Dermis lymphatic vessel endothelial cell (primary cell): Measurements from ENCODE around the gene SFTPA2. TPM values are rescaled to one million over a fixed set of nuclear protein-coding genes. Genes with fewer than 3 reads are reported as not detected.

Experiments used
- total RNA-seq: library from RNA; depleted of rRNA; stranded (reverse); fragments of >200 nt; gene quantifications from 2 replicates; pipeline ENCODE4 v1.2.1, GENCODE V29; 2014

Gene SFTPA2
- not detected in 2 replicates for total RNA-seq

DNA sequence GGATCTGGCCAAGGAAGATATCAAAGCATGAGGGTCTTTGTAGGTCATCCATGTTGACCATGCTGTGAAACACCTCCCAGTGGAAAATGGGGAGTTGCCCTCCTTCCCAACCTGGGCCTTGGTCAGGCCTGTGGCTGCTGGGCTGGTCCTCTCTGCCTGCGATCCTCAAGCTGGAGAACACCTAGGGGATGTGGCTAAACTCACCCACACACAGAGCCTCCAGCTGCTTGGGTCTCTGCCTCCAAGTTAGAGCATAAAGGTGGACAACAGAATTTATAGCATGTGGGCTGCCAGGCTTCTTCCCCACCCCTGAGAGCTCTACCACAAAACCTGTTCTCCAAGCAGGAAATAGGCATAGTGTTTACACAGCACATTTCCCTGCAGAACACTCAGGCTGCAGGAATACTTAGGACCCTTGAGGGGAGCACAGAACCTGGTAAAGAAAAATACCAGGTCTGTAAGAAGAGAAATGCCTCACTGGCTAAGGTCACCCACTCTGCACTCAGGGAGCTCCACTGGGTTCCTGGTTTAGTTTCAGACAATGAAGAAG lies at the start of gene SFTPA2:
Gene SFTPA2, minus strand, starts transcription at position 248 of the 550 bp plus-strand sequence. CDS start 924 bp downstream, outside the sequence.

DNA sequence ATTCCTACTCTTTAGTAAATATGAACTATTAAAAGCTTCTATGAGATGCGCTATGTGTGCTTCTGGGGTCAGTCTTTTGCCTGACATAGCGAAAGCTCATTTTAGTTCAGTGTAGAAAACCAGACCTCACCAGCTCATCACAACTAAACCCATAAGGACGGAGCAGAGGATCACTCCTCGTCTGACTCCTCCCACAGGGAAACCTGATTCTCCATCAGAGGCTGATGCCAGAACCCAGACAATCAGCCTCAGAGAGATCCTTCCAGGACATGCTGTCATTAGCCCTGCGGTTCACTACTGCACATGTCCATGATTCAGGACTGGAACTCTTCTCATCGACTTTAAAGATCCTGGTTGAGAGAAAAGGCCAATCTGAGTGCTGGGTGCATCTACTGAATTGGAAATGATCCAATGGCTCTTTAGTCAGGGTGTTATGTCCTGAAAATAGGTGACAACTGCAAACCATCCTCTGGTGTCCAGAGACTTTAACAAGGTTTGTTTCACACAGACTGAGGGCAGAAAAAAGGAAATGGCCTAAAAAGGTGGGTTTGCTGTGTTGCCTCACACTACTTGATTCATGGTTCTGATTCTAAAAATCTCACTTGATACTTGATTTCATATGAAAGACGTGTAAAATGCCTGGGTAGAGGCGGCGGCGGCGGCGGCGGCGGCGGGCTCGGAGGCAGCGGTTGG lies 48.2 kb downstream of the SFTPA2 start, which contains the start of gene EIF5AL1:
Gene EIF5AL1, plus strand, starts transcription at position 643 of the 693 bp plus-strand sequence. CDS start 117 bp downstream, outside the sequence.

Other genes starting within 250 kb of the SFTPA2 start
- gene PPIF, start 212.9 kb downstream of the SFTPA2 start, total RNA-seq: 9.9 and 11.8 TPM in 2 replicates
- 4.8 and 6.0 TPM in 2 replicates for gene ZCCHC24, start 114.8 kb downstream of the SFTPA2 start, total RNA-seq
- gene EIF5AL1, start 47.9 kb downstream of the SFTPA2 start, total RNA-seq: 0.17 and 0.33 TPM in 2 replicates
- under 0.01 TPM in 1 of 2 replicates, not detected in the other for gene SFTPA1, start 50.5 kb upstream of the SFTPA2 start, total RNA-seq
- 0.26 and 0.33 TPM in 2 replicates for gene NUTM2B, start 142.8 kb upstream of the SFTPA2 start, total RNA-seq